ENCODE data around the gene TERC. TPM values are rescaled to one million over a fixed set of nuclear protein-coding genes. Genes with fewer than 3 reads are reported as not detected.

TERC gene
- total RNA-seq, 2 experiments from 2014 or later = 15.9 to 143 TPM

DNA sequence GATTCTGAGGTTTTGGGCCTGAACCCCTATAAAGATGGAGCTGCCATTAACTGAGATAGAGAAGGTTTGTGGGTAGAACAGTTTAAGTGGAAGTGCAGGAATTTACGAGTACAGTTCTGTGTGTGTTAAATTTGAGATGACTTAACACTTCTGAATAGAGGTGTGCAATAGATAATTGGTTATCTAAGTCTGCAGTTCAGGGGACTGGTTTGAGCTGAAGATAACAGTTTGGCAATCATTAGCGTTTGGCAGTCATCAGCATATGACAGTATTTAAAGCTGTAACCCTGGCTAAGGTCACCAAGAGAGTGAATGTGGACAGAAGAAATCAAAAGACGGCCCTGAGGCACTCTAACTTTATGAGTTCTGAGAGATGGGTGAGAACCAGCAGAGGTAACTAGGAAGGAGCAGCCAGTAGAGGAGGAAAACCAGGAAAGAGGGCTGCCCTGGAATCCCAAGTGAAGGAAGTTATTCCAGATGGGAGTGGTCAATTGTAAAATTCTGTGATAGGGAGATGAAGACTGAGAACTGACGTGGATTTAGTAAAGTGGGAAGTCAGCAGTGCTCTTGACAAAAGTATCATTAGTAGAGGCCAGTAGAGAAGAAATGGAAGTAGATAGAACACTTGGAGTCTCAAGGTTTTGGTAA is 16.5 kb upstream of the TERC start:
- Histone ChIP-seq H3K27ac (ENCODE audit: low read depth, low read length, poor library complexity, severe bottlenecking) (no peak overlapping the region), H4K20me1 (ENCODE audit: insufficient read depth, low read length) (no peaks in the 10 kb centered on the region), H3K9me2 (ENCODE audit: insufficient read depth, low read length) (no peaks in the 10 kb centered on the region), H2AFZ (ENCODE audit: low read length) (no peak overlapping the region), H3K9me3 (ENCODE audit: low read length) (no peaks in the 10 kb centered on the region), H3K79me2 (ENCODE audit: insufficient read depth, low read depth, low read length) (peaks cover 11% of the 10 kb centered on the region; the same call in 1 of the 2 replicates), H3K36me3 (ENCODE audit: insufficient read depth, low read length) (peaks cover 97% of the 10 kb centered on the region), H3K4me2 (ENCODE audit: low read length) (no peak overlapping the region), H3K4me3 (ENCODE audit: low read depth, low read length, poor library complexity, severe bottlenecking) (no peak overlapping the region), H3K4me1 (ENCODE audit: insufficient read depth, low read length, poor library complexity, severe bottlenecking) (peaks cover 2% of the 10 kb centered on the region)
- BruUV-seq (replicated peaks) = no TSS peak
- intact Hi-C loops (cut with micrococcal nuclease; ENCODE audit: unreplicated experiment) = no loop called here
- CTCF ChIA-PET (ENCODE audit: unreplicated experiment) = no interaction called here
- POLR2A ChIA-PET = interaction anchor here (0.5 to 1.5 kb wide), 2 partner anchors 30 to 54 kb away, joined by 3 read pairs; no protein-coding TSS in a partner anchor
- no peak for DNase-seq (ENCODE audit: low spot score)
- no peak for TF ChIP-seq CTCF (conservative IDR thresholded peaks at IDR 0.05; ENCODE audit: low read length)
- TF ChIP-seq EZH2phosphoT487 (IDR thresholded peaks at IDR 0.05; ENCODE audit: borderline replicate concordance, low read depth, low read length) = no peak

- Histone ChIP-seq H2AFZ (ENCODE audit: low read length) (no peak overlapping the region), H3K4me3 (ENCODE audit: low read depth, low read length, poor library complexity, severe bottlenecking) (no peak overlapping the region), H3K9me2 (ENCODE audit: insufficient read depth, low read length) (no peaks in the 10 kb centered on the region), H3K4me1 (ENCODE audit: insufficient read depth, low read length, poor library complexity, severe bottlenecking) (peaks cover 8% of the 10 kb centered on the region), H3K4me2 (ENCODE audit: low read length) (no peak overlapping the region), H3K79me2 (ENCODE audit: insufficient read depth, low read depth, low read length) (peaks cover 17% of the 10 kb centered on the region; the same call in 1 of the 2 replicates), H3K27ac (ENCODE audit: low read depth, low read length, poor library complexity, severe bottlenecking) (no peak overlapping the region), H3K9me3 (ENCODE audit: low read length) (no peaks in the 10 kb centered on the region), H4K20me1 (ENCODE audit: insufficient read depth, low read length) (no peaks in the 10 kb centered on the region), H3K36me3 (ENCODE audit: insufficient read depth, low read length) (peaks cover 97% of the 10 kb centered on the region)
- ChIA-PET POLR2A (interaction anchor here (0.5 to 1.5 kb wide), 3 partner anchors 10 to 54 kb away, joined by 3 read pairs; no protein-coding TSS in a partner anchor), CTCF (ENCODE audit: unreplicated experiment) (no interaction called here)
- DNase-seq (ENCODE audit: low spot score) = no peak
- TF ChIP-seq CTCF (conservative IDR thresholded peaks at IDR 0.05; ENCODE audit: low read length) (no peak), EZH2phosphoT487 (IDR thresholded peaks at IDR 0.05; ENCODE audit: borderline replicate concordance, low read depth, low read length) (no peak)
- BruUV-seq (replicated peaks) = no TSS peak
- intact Hi-C loops (cut with micrococcal nuclease; ENCODE audit: unreplicated experiment) = no loop called here
Measured at GRCh38 chr3:169780742-169781141, 15.9 kb upstream of the TERC start.

DNA sequence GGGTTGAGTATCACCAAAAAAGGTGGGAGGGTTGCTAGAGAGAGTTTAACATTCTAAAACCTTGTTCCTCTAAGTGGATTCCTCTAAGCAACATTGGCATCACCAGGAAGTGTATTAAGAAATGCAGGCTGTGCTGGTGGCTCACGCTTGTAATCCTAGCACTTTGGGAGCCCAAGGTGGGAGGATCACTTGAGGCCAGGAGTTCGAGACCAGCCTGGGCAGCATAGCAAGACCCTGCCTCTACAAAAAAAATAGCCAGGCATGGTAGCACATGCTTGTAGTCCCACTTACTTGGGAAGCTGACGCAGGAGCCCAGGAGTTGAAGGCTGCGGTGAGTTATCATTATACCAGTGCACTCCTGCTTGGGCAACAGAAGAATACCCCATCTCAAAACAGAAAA is 13.0 kb upstream of the TERC start:
- Histone ChIP-seq H3K27ac (ENCODE audit: low read depth, low read length, poor library complexity, severe bottlenecking) (no peak overlapping the region), H3K4me3 (ENCODE audit: low read depth, low read length, poor library complexity, severe bottlenecking) (no peak overlapping the region), H3K9me2 (ENCODE audit: insufficient read depth, low read length) (no peaks in the 10 kb centered on the region), H2AFZ (ENCODE audit: low read length) (no peak overlapping the region), H3K4me2 (ENCODE audit: low read length) (no peak overlapping the region), H3K79me2 (ENCODE audit: insufficient read depth, low read depth, low read length) (peaks cover 39% of the 10 kb centered on the region), H3K36me3 (ENCODE audit: insufficient read depth, low read length) (peaks cover 86% of the 10 kb centered on the region), H4K20me1 (ENCODE audit: insufficient read depth, low read length) (no peaks in the 10 kb centered on the region), H3K9me3 (ENCODE audit: low read length) (no peaks in the 10 kb centered on the region), H3K4me1 (ENCODE audit: insufficient read depth, low read length, poor library complexity, severe bottlenecking) (peaks cover 26% of the 10 kb centered on the region)
- no TSS peak for BruUV-seq (replicated peaks)
- intact Hi-C loops (cut with micrococcal nuclease; ENCODE audit: unreplicated experiment) = loop anchor here (10.0 kb wide), 1 partner anchor 1573 kb away; no protein-coding TSS in a partner anchor
- DNase-seq (ENCODE audit: low spot score) = no peak
- ChIA-PET POLR2A (no interaction called here), CTCF (ENCODE audit: unreplicated experiment) (no interaction called here)
- TF ChIP-seq EZH2phosphoT487 (IDR thresholded peaks at IDR 0.05; ENCODE audit: borderline replicate concordance, low read depth, low read length) = no peak

All from OCI-LY7 (cell line).